Upper lobe of left lung (tissue), 4 donors: ENCODE data around the gene ANKS1B.

Experiments used
- CTCF ChIP-seq, 6 experiments: fragments of 450-650 bp in 4 of 6; fragments of 200-600 bp in 2 of 6; sonication (generic) in 2 of 6; IDR thresholded peaks; one replicate each; pipeline ENCODE4 v1.5.1; 2016 to 2019; ENCODE audit warnings: antibody characterized with exemption in 6 of 6
- POLR2A ChIP-seq, 4 donors: fragments of 450-650 bp; IDR thresholded peaks; one replicate each; pipeline ENCODE4 v1.5.1; 2016 to 2017; ENCODE audit warnings: antibody characterized with exemption in 4 of 4, mild to moderate bottlenecking in 2 of 4
- POLR2AphosphoS5 ChIP-seq, 2 donors: sonication (generic); formaldehyde crosslinking; IDR thresholded peaks; one replicate each; pipeline ENCODE4 v1.5.1; 2017; ENCODE audit warnings: antibody characterized with exemption in 2 of 2

- TF ChIP-seq CTCF (IDR thresholded peaks at IDR 0.05) (no peak), POLR2AphosphoS5 (IDR thresholded peaks at IDR 0.05) (no peak), POLR2A (IDR thresholded peaks at IDR 0.05) (no peak)
These were observed 725.4 kb downstream of the ANKS1B start for GRCh38 chr12:99259040-99259934.
